Upper lobe of left lung (tissue), 6 donors: Measurements from ENCODE around the gene CHST11. TPM values are rescaled to one million over a fixed set of nuclear protein-coding genes. Genes with fewer than 3 reads are reported as not detected.

Experiments
- ATAC-seq, 2 donors: fragments of 200-7000 bp; cut with Tn5 transposase; one replicate each; pipeline ENCODE4 v1.9.1; 2022; ENCODE audit warnings: mild to moderate bottlenecking in 2 of 2, moderate library complexity in 2 of 2; ENCODE audit not compliant: low FRiP score in 2 of 2
- DNase-seq, 2 donors: peaks; one replicate each; pipeline ENCODE4 v3.0.0-alpha.2; 2019 to 2020
- H3K27ac ChIP-seq, 4 donors: fragments of 200-600 bp; sonication (generic); one replicate each; pipeline ENCODE4 v1.5.1; 2016 to 2019
- H3K27me3 ChIP-seq, 4 donors: fragments of 200-600 bp; sonication (generic); one replicate each; pipeline ENCODE4 v1.5.1; 2017 to 2019
- H3K36me3 ChIP-seq, 4 donors: fragments of 200-600 bp; sonication (generic); one replicate each; pipeline ENCODE4 v1.5.1; 2016 to 2019
- H3K4me1 ChIP-seq, 4 donors: fragments of 200-600 bp; sonication (generic); one replicate each; pipeline ENCODE4 v1.5.1; 2018 to 2019
- H3K4me3 ChIP-seq, 4 donors: fragments of 200-600 bp; sonication (generic); one replicate each; pipeline ENCODE4 v1.5.1; 2017 to 2019; ENCODE audit warnings: mild to moderate bottlenecking in 2 of 4, moderate library complexity in 1 of 4
- H3K9me3 ChIP-seq, 4 donors: fragments of 200-600 bp; sonication (generic); one replicate each; pipeline ENCODE4 v1.5.1; 2018 to 2019
- CTCF ChIP-seq, 6 experiments: fragments of 450-650 bp in 4 of 6; fragments of 200-600 bp in 2 of 6; sonication (generic) in 2 of 6; IDR thresholded peaks; one replicate each; pipeline ENCODE4 v1.5.1; 2016 to 2019; ENCODE audit warnings: antibody characterized with exemption in 6 of 6
- EP300 ChIP-seq, 4 donors: sonication (generic); formaldehyde crosslinking; IDR thresholded peaks; one replicate each; pipeline ENCODE4 v1.5.1; 2017; ENCODE audit warnings: antibody characterized with exemption in 4 of 4, control low read depth in 2 of 4
- POLR2A ChIP-seq, 4 donors: fragments of 450-650 bp; IDR thresholded peaks; one replicate each; pipeline ENCODE4 v1.5.1; 2016 to 2017; ENCODE audit warnings: antibody characterized with exemption in 4 of 4, mild to moderate bottlenecking in 2 of 4
- POLR2AphosphoS5 ChIP-seq, 2 donors: sonication (generic); formaldehyde crosslinking; IDR thresholded peaks; one replicate each; pipeline ENCODE4 v1.5.1; 2017; ENCODE audit warnings: antibody characterized with exemption in 2 of 2
- WGBS, 2 donors: methylation state at CpG; one replicate each; pipeline ENCODE4 v1.1.5; 2017 to 2018; 5-methylcytosine and 5-hydroxymethylcytosine counted together
- total RNA-seq, 6 donors: library from RNA; depleted of rRNA in 4 of 6; stranded (reverse); fragments of >200 nt in 4 of 6; gene quantifications; one replicate each; pipeline versions ENCODE4 v1.1.0 to v1.2.1, GENCODE V29; 2016 to 2021
- donor health status: DM: no; HTN: no; CAD: no; lungs with moderate emphysema.
- donor health status: DM: no; HTN: yes; CAD: no; lungs with severe emphysema.

CHST11 gene
- total RNA-seq, 6 donors from 2014 or later: 40.4 to 234 (median 58.4) TPM

GRCh38 chr12:104669089-104669721 lies 212.5 kb downstream of the CHST11 start:
- ATAC-seq: peak; percentile 20 to 63
- Histone ChIP-seq H3K27me3 (no peaks in the 10 kb centered on the region), H3K4me3 (no peak overlapping the region), H3K27ac (peak overlapping the region; percentile 59 to 84 (median 76)), H3K4me1 (peaks cover 65 to 75% (median 67%) of the 10 kb centered on the region in 4 donors), H3K9me3 (no peaks in the 10 kb centered on the region), H3K36me3 (no peaks in the 10 kb centered on the region)
- no peak for TF ChIP-seq POLR2A (IDR thresholded peaks at IDR 0.05)
- TF ChIP-seq POLR2AphosphoS5 (IDR thresholded peaks at IDR 0.05): peak in 1 of 2 donors; percentile 21
- TF ChIP-seq EP300 (IDR thresholded peaks at IDR 0.05): no peak
- peak in 1 of 2 donors; percentile 75 for DNase-seq
- 32 to 43% methylated on average over 14 to 19 of the region's 19 CpGs for WGBS, 2 donors

- Histone ChIP-seq H3K27me3 (no peaks in the 10 kb centered on the region), H3K9me3 (no peaks in the 10 kb centered on the region), H3K4me1 (peaks cover 65 to 75% (median 67%) of the 10 kb centered on the region in 4 donors), H3K36me3 (no peaks in the 10 kb centered on the region), H3K4me3 (no peak overlapping the region), H3K27ac (peak overlapping the region; percentile 59 to 84 (median 76))
- TF ChIP-seq EP300 (IDR thresholded peaks at IDR 0.05) (no peak), POLR2A (IDR thresholded peaks at IDR 0.05) (peak in 1 of 4 donors; percentile 24)
- WGBS, 2 donors: 38 to 54% methylated on average over 6 of the region's 6 CpGs
- ATAC-seq (peak; percentile 27 to 34), DNase-seq (peak in 1 of 2 donors; percentile 62)
These were observed 213.1 kb downstream of the CHST11 start for GRCh38 chr12:104669851-104670337.

DNA sequence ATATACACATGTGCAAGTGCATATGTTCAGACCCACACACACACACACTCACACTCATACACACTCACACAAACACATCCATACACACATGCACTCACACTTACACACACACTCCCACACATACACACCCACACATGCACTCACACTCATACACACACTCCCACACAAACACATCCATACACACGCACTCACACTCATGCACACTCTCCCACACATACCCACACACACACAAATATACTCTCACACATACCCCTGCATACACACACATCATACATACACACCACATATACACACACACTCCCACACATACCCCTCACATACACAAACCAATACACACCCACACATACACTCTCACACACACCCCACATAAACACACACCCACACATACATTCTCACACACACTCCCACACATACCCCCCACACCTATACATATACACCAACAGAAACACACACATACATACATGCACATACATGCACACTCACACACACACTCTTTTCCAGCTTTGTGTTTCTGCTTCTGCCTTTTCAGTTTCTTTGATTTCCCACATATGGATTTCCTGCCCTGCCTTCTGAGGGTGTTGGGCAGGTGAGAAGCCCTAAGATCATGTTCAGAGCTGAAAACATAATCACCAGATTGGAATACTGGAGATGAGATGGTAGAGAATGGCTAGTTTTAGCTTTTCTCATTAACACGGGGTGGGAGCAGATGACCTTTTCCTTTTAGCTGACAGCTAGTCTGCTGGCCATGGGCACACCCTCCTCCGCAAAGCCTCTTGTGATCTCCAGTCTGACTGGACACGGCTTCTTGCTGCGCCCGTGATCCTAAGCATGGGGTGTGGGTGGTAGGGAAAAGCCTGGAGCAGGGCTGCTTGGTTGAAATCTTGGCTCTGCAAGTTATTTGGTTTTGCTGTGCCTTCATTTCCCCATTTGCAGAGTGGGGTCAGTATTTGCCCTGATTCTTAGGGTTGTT lies 214.0 kb downstream of the CHST11 start:
- Histone ChIP-seq H3K27ac (peak overlapping the region; percentile 76 to 84 (median 77)), H3K4me1 (peaks cover 65 to 75% (median 67%) of the 10 kb centered on the region in 4 donors), H3K4me3 (peak overlapping the region in 1 of 4 donors; percentile 3), H3K36me3 (no peaks in the 10 kb centered on the region), H3K27me3 (no peaks in the 10 kb centered on the region), H3K9me3 (no peaks in the 10 kb centered on the region)
- WGBS, 2 donors: 38 to 56% methylated on average over 6 of the region's 6 CpGs
- DNase-seq: peak in 1 of 2 donors; percentile 74
- TF ChIP-seq EP300 (IDR thresholded peaks at IDR 0.05) (no peak), POLR2A (IDR thresholded peaks at IDR 0.05) (peak in 1 of 4 donors; percentile 49), CTCF (IDR thresholded peaks at IDR 0.05) (no peak), POLR2AphosphoS5 (IDR thresholded peaks at IDR 0.05) (peak in 1 of 2 donors; percentile 12)
- peak; percentile 4 to 42 for ATAC-seq

DNA sequence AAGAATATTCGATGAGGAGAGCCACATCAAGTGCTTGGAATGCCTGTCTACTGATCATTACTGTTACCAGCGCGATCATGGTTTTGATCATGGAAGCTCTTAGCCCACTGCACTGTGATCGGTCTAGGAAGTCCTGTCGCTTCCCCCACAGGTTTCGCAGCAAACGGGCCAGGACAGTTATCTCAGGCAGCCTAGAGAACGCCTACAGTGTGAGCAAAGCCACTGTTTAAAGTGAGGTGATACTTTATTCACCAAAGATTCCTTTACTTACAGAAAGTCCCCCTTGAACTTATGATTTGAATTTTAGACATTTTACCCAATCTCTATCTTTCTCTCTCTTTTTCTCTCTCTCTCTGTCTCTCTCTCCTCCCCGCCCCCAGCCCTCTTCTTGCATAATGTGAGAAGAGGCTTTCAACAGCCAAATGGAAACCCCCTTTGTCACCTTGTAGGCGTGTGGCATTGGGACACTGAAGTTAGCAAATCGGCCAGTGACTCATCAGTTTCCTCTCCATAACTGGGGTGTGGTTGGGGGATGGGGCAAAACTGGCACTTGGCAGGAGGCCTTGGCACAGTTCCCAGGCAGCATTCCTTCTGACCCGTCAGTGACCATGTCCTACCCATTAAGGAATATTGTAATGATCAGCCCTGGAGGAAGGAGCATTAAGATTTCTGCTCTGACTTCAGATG lies 214.8 kb downstream of the CHST11 start:
- H3K4me1 ChIP-seq: peaks cover 65 to 76% (median 67%) of the 10 kb centered on the region in 4 donors
- H3K4me3 ChIP-seq: peak overlapping the region in 1 of 4 donors; percentile 3
- peak in 1 of 2 donors; percentile 96 for DNase-seq
- TF ChIP-seq POLR2AphosphoS5 (IDR thresholded peaks at IDR 0.05) (peak; percentile 94 to 99), CTCF (IDR thresholded peaks at IDR 0.05) (peak in 2 of 6 experiments; percentile 6 to 9), EP300 (IDR thresholded peaks at IDR 0.05) (peak in 3 of 4 donors; percentile 71 to 99 (median 96)), POLR2A (IDR thresholded peaks at IDR 0.05) (peak in 1 of 4 donors; percentile 13)
- ATAC-seq: peak; percentile 63 to 80
- H3K36me3 ChIP-seq: no peaks in the 10 kb centered on the region
- peak overlapping the region; percentile 76 to 84 (median 77) for H3K27ac ChIP-seq
- WGBS, 2 donors: 36% methylated on average over 12 of the region's 12 CpGs
- no peaks in the 10 kb centered on the region for H3K27me3 ChIP-seq
- no peaks in the 10 kb centered on the region for H3K9me3 ChIP-seq

DNA sequence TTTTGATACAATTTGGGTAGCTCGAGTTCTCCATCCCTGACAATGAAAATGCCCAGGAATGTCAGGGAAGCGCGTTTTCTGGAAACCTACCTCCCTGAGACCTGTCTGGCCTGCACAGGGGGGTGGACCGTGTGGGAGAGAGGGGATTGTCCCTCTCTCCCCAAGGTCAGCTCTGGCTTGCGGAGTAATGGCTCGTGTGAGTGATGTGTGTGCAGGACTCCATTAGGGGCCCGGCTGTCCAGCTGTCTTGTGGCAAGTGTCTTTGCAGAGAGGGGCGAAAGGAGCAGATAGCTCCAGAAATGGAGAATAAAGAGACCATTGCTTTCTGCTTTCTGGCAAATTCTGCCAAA lies 215.3 kb downstream of the CHST11 start:
- 57 to 59% methylated on average over 8 of the region's 8 CpGs for WGBS, 2 donors

More for the DNA sequence above, 215.3 kb downstream of the CHST11 start:
- Histone ChIP-seq H3K36me3 (no peaks in the 10 kb centered on the region), H3K4me1 (peaks cover 64 to 76% (median 66%) of the 10 kb centered on the region in 4 donors), H3K4me3 (no peak overlapping the region), H3K27me3 (no peaks in the 10 kb centered on the region), H3K9me3 (no peaks in the 10 kb centered on the region), H3K27ac (peak overlapping the region; percentile 62 to 84 (median 76))
- ATAC-seq (peak in 1 of 2 donors; percentile 1), DNase-seq (no peak)
- TF ChIP-seq EP300 (IDR thresholded peaks at IDR 0.05) (no peak), POLR2A (IDR thresholded peaks at IDR 0.05) (peak in 1 of 4 donors; percentile 1)
